HG02571 (cell line): Measurements from ENCODE around the gene SLC6A20.

Experiments
- ATAC-seq: cut with Tn5 transposase; IDR thresholded peaks from one replicate; pipeline ENCODE4 v1.9.1; 2021; ENCODE audit warnings: mild to moderate bottlenecking, moderate library complexity; ENCODE audit not compliant: unreplicated experiment

Gene SLC6A20

GRCh38 chr3:45779746-45780735, 16.3 kb downstream of the SLC6A20 start:
- ATAC-seq = no peak

DNA sequence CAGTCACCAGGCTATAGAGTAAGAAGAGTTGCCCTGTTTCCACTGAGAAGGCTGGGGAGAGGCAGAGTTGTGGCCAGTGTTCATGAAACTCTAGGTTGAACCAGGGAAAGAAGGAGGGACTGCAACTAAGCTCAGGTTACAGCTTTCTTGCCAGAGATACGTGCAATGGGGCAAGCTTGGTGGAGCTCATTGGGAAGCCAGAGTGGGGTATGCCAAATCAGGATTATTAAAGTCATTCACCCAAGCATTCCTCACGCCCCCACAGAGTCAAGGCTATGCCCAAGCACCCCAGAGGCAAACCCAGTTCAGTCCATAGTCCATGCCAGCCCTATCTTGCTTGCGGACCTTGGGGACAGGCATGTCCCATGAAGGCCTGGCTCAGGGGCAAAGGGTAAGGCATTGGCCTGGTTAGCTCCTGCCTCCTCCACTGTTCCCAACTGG, 17.6 kb downstream of the SLC6A20 start:
- ATAC-seq = no peak

DNA sequence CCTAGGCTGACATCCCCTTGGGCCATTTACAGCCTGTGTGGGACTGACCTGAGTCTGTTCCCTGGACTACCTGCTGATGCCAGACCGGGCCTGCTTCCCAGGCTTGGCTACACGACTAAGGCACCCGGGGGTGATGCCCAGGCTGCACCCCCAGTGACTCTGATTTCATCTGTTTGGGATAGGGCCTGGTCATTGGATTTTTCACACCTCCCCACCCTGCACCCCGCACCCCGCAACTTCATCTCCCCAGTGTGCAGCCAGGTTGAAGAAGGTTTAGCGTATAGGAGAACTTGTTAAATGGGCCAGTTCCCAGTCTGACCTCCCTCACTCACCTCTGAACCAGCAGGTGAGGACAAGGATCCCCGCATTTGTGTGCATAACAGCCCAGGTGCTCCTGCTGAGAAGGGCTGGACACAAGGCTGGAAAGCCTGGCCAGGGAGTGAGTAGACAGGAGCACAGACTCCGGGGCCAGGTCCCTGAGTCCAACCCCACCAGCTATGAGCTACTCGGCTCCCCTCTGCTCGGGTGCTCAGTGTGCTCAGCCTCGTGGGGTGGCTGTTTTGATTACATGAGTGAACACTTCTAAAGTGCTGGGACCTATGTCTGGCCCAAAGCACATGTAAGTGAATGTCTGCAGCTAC, 18.5 kb downstream of the SLC6A20 start:
- ATAC-seq = no peak

DNA sequence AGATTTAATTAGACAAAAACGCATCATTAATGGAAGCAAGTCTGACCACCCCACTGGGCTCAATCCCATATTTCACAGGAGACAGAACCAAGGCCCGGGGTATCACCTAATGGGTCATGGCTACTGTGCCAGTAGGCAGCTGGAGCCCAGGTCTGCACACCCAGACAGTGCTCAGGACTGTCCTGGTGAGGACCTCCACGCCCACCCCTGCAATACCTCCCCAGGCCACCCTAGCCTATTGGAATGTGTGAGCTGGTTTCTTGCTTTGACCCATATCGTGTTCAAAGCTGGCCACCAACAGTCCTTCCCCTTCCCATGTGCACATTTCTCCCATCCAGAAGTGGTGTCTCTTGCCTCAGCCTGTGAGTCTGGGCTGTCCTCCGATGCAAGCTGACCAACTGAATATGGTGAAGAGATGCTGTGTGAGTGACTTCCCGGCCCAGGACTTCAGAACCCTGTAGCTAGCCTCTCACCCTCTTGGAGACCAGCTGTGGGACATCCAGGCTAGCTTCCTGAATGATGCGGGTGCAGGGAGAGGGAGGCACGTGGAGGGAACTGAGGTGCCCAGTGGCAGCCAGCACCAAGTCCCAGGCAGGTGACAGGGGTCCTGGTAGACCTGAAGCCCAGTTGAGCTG, 19.1 kb downstream of the SLC6A20 start:
- ATAC-seq = no peak

GRCh38 chr3:45776611-45777010, 19.7 kb downstream of the SLC6A20 start:
- ATAC-seq = no peak

DNA sequence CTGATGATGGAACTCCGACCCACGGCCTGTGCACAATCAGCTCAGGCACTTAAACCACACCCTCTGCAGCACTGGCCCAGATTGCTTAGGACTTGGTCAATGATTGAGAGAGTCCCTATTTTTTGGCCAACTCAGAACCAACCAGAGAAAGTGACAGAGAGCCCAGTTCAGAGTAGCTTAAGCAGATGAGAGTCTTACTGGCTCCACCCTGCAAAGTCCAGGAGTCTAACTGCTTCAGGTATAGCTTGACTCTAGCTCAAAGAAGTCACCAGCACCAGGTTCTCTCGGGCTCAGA, 20.1 kb downstream of the SLC6A20 start:
- ATAC-seq = no peak

DNA sequence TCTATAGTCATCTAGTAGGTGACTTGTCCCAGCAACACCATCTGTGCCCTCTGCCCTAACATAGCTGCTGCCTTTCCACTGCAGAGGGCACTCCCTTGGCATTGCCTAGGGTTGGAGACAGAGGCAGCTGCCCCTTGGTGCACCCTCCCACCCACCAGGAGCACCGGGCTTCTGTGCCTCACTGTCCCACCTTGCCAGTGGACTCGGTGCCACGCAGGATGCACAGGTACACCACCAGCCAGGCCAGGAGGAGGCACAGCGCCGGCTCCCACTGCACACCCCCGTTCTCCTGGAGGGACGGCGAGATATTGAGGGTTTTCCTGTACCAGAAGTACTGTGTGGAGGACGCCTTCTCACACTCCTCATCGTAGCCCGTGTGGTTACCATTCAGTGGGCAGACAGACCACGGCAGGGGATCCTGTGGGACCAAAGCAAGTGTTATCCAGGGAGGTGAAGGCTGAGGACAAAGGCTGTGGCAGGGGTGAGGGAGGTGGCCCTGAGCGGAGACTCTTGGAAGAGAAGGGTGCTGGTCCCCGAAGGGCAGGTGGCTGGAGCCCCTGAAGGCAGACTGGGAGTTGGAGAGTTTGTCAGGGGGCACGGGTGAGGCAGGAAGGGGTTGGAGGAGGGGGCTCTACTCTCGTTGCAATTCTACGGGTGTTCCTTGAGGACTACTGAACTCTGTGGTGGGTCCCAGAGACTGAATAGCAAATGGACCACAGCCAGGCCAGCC, 20.6 kb downstream of the SLC6A20 start:
- ATAC-seq = no peak

DNA sequence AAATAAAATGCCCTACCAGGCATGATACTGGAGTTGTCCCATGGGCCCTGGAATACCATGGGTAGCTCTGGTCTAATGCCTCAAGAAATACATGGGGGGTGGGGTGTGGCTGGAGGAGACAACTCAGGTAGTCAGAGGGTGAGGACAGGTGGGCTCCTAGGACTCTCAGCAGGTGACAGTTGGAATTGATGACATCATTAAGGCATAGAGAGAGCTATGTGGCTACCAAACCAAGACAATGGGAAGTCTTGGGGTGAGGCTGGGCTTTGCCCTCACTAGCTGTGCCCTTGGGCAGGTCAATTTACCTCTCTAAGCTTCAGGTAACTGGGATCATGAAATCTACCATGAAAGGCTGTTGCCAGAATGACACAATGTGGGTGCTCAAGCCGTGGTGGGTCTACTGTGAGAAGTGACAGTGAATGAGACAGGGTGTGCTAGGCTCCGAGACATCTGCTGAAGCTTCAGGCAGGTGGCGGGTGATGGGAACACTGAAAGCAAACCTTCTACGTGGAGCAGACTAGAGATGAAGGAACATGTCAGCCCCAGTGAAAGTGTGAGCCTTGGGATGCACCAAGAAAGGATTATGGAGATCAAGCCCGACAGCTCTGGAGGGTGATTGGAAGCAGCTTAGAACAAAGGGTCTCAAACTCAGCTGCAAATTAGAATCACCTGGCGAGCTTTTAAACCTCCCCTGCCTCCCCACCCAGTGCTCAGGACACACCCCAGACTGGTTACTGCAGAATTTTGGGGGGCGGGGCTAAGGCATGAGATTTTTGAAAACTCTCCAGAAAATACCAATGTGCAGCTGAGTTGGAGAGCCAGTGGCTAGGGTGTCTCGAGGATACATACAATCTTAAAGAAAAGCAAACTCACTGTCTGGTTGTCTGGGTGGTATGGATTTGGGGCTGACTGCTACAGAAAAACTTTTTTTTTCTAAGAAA, 21.5 kb downstream of the SLC6A20 start:
- no peak for ATAC-seq

- no peak for ATAC-seq
Observed at GRCh38 chr3:45773714-45774449, 22.5 kb downstream of the SLC6A20 start.

GRCh38 chr3:45773072-45773471, 23.3 kb downstream of the SLC6A20 start:
- ATAC-seq = no peak

GRCh38 chr3:45772341-45773035, 23.8 kb downstream of the SLC6A20 start:
- ATAC-seq = no peak

DNA sequence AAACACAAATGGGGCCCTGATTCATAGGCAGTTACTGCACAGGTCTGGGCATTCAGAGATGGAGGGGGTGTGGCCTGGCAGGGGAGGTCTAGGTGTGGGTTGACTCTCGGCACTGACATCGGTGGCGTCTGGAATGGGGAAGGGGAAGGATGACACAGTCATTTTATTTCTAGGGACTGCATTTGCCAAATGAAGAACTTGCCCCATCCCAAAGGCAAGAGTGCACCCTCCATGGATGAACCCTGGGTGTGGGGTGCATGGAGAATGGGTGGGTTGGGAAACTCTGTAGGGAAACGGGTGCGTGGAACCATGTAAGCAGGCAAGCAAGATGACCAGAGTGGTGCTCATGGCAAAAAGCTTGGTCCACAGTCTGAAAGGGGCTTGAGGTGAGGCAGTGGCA, 24.5 kb downstream of the SLC6A20 start:
- no peak for ATAC-seq

GRCh38 chr3:45771166-45771775, 25.1 kb downstream of the SLC6A20 start:
- ATAC-seq = no peak

DNA sequence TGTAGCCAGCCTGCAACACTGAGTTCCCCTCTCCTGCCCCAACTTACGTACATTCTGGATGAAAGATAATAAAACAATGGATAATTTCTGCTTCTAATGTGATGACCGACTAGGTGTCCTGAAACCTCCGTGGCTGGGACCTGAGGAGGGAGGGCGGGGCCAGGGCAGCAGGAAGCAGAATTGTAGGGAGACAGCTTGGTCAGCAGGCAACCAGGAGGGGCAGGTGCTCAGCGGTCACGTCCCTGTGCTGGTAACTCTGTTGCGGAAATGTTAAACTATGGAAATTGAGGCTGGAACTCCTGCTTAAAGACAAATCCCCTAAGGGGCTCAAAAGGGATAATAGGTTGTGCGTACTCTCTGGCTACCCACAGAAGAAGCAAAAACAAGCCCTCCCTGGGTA, 30.4 kb downstream of the SLC6A20 start:
- ATAC-seq = no peak

DNA sequence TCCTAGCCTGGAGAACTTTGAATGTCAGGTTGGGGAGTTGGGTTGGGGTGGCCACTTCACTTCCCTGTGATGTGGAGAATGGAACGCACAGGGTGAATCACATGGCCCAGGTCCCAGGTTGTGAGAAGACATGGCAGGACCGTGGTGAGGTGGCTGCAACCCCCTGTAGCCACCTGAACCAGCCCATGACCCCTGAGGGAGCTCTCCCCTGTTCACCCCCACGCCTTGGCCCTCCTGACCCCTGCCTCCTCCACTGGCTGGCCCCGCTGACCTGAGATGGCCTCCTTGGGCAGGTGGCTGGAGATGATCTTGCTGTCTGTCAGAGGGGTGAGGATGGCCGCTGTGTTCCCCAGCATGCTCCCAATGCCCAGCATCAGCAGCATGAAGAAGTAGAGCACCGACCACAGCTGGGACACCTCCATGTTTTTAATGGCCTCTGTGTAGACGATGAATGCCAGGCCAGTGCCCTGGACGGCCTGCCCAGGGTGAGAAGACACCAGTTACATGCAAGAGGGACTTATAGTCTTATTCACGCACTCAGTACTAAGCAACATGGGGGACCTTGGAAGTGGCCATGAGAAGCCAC, 31.0 kb downstream of the SLC6A20 start:
- no peak for ATAC-seq

GRCh38 chr3:45763303-45763675, 33.0 kb downstream of the SLC6A20 start:
- ATAC-seq = no peak

DNA sequence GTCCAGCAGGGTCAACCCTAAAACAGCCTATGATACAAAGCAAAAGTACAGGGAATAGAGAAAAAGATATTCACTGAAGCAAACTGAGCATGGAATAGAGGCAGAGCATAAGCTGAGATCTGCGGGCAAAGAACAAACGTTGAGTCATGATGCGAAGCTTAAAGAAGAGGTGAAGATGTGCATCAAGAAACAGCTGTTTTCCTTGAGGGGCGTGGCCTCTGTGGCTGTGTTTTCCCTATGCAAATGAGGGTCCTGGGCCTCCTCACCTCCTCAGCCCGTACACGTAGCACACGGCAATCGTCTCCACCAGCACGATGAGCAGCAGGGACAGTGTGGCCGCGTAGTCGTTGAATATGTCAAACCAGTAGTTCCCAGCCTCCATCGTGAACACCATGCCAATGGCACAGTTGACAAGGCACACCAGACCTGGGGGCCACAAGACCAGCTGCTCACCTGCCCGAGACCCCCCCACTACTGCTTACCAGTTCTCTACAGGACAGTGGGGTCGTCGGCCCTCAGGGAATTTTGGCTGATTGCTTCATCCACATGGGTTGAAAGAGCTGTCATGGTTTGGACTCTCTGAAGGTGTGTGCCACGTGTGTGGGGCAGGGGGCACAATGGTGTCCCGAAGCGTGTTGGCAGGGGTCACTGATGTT, 33.6 kb downstream of the SLC6A20 start:
- ATAC-seq = no peak

- ATAC-seq = no peak
Observed at GRCh38 chr3:45761831-45762230, 34.5 kb downstream of the SLC6A20 start.
